ENCODE data around the gene KLHDC4. TPM values are rescaled to one million over a fixed set of nuclear protein-coding genes. Genes with fewer than 3 reads are reported as not detected.

KLHDC4 gene
- total RNA-seq, 1 experiment from 2014 or later = 76.2 TPM

- H3K4me3 Mint-ChIP-seq = no peak overlapping the region
- H2BK120ac ChIP-seq (ENCODE audit: low read depth, low read length, poor library complexity, severe bottlenecking) = no peak overlapping the region
Observed at GRCh38 chr16:87808108-87808507, 42.3 kb upstream of the KLHDC4 start.

More at GRCh38 chr16:87808108-87808507, 42.3 kb upstream of the KLHDC4 start:
- H3K9me3 Mint-ChIP-seq = no peaks in the 10 kb centered on the region
- Histone ChIP-seq H3K9me3 (ENCODE audit: control insufficient read depth, low read depth, low read length) (no peaks in the 10 kb centered on the region), H3K27me3 (ENCODE audit: insufficient read depth, low read length) (no peaks in the 10 kb centered on the region), H3K18ac (ENCODE audit: insufficient read length, low read depth, low read length) (no peak overlapping the region), H3K4ac (ENCODE audit: low read depth, low read length) (no peak overlapping the region), H4K20me1 (ENCODE audit: control insufficient read depth, insufficient read depth, insufficient read length) (no peaks in the 10 kb centered on the region), H4K91ac (ENCODE audit: insufficient read length, low read depth, low read length) (no peak overlapping the region), H3K79me2 (ENCODE audit: insufficient read depth, low read length) (no peaks in the 10 kb centered on the region), H3K14ac (ENCODE audit: insufficient read depth, low read length) (no peak overlapping the region), H4K5ac (ENCODE audit: insufficient read length, low read depth, low read length) (no peak overlapping the region), H3K9ac (ENCODE audit: extremely low read depth, insufficient read length, low read length) (no peak overlapping the region), H2BK20ac (ENCODE audit: low read depth, low read length, poor library complexity, severe bottlenecking) (no peak overlapping the region), H3K4me2 (ENCODE audit: insufficient read depth, insufficient read length, low read length) (no peak overlapping the region), H3K4me1 (ENCODE audit: insufficient read depth, low read length) (no peaks in the 10 kb centered on the region), H3T11ph (ENCODE audit: low read length) (no peak overlapping the region), H4K8ac (replicated peaks; ENCODE audit: insufficient read length, low read depth, low read length) (no peak overlapping the region), H2BK5ac (ENCODE audit: insufficient read length, low read length) (no peak overlapping the region), H3K27ac (ENCODE audit: insufficient read length, low read depth, low read length) (no peak overlapping the region), H3K79me1 (ENCODE audit: insufficient read depth, low read depth, low read length, poor library complexity, severe bottlenecking) (no peaks in the 10 kb centered on the region), H3K23me2 (ENCODE audit: insufficient read length, low read depth, low read length, poor library complexity, severe bottlenecking) (no peaks in the 10 kb centered on the region), H2AFZ (ENCODE audit: low read length) (no peak overlapping the region), H3K56ac (ENCODE audit: insufficient read length, low read depth, low read length) (no peak overlapping the region), H3K23ac (ENCODE audit: insufficient read length, low read depth, low read length) (no peak overlapping the region), H2BK12ac (ENCODE audit: insufficient read length, low read depth, low read length) (no peak overlapping the region), H2BK15ac (ENCODE audit: low read depth, low read length) (no peak overlapping the region), H2AK5ac (ENCODE audit: insufficient read length, low read length) (no peak overlapping the region)
- peaks cover 13 to 25% of the 10 kb centered on the region in 2 experiments for H3K4me1 Mint-ChIP-seq
- TF ChIP-seq CTCF (conservative IDR thresholded peaks at IDR 0.05) = no peak
- H3K27me3 Mint-ChIP-seq (ENCODE audit: low read depth) = peaks cover 7% of the 10 kb centered on the region
- WGBS (ENCODE audit: extremely low coverage, insufficient read length, low lambda C conversion rate) = no CpG with 5 or more reads among the region's 6 CpGs
- no peak for DNase-seq
- H3K27ac Mint-ChIP-seq = no peak overlapping the region
- H3K36me3 Mint-ChIP-seq (ENCODE audit: insufficient read depth in 1 of 3, low read depth in 3 of 3) = no peaks in the 10 kb centered on the region; a peak in 1 of 7 replicates

Data from H9 (cell line).